Measurements from ENCODE around the gene P2RY12.
"Not testable (repeated sequence)": the region's sequence is repeated elsewhere in the genome, so short reads cannot be mapped to it uniquely, and the experiment has no call there.

The P2RY12 gene

DNA sequence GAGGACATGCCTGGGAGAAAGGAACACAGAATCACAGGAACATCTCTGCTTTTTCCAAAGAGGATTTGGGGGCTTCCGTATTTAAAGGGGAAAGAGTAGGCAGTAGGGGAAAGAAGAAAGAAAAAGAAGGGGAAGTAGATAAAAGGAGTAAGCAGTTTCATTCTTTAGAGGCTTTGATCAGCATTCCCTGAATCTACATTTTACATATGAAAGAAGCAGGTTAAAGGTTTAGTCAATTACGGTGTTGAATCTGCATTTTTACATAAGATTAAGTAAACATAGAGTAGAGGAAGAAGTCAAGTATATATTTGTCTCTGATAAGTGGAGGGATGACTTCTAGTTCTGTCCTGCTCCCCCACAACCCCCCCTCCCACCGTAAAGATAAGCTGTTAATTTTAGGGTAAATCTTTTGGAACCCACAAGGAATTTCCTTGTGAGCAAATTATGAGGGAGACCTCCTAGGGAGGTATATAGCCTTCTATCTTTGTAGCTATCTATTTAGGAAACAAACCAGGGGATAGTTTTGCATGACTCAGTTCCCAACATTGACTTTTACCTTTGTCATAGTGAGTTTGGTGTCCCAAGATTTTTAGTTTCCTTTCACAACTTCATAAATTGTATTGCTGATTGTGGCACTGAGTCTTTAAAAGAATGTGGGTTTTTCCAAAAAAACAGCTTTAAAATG lies 8.7 kb upstream of the P2RY12 start:
- DNase-seq (ENCODE audit: low spot score), result no peak

DNA sequence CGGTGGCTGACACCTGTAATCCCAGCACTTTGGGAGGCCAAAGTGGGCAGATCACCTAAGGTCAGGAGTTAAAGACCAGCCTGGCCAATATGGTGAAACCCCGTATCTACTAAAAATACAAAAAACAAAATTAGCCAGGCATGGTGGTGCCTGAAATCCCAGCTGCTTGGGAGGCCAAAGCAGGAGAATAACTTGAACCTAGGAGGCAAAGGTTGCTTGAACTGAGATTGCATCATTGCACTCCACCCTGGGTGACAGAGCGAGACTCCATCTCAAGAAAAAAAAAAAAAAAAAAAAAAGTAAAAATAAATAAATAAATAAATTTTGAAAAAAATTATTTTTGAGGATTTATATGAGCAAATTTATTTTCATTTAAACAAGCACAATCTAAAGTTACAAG lies 7.6 kb upstream of the P2RY12 start:
- not testable (repeated sequence) for DNase-seq (ENCODE audit: low spot score)

DNA sequence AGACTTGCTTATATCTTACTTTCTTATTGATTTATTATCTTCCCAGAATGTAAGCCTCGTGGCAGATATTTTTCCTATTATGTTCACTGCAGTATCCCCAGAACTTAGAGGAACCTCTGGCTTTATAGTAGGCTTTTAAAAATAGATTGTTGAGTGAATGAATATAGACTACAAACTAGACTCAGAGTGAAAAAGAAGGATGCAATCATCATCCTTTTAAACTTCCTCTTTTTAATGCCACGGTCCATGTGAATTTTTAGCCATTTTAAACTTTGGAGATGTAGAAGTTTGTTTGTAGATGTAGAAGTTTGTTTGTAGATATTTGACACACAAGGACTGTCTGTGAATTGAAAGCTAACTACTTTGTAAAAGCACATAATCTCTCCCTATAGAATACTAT lies 7.2 kb upstream of the P2RY12 start:
- DNase-seq (ENCODE audit: low spot score), result no peak

DNA sequence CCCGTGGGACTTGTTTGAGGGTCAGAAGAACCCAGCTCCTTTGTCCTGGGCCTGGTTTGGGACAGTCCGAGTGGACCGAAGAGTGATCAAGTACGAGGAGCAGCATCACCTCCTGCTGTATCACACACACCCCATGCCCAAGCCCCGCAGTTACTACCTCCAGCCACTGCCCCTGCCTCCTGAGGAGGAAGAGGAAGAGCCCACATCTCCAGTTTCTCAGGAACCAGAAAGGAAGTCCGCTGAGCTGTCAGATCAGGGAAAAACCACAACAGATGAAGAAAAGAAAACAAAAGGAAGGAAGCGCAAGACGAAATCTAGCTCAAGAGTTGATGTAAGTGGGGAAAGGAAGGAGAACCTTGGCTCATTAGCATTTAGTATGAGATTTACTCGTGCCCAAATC lies 3.3 kb upstream of the P2RY12 start:
- DNase-seq (ENCODE audit: low spot score), result no peak

GRCh38 chr3:151387432-151387831 lies 2.9 kb upstream of the P2RY12 start:
- DNase-seq (ENCODE audit: low spot score), result no peak

DNA sequence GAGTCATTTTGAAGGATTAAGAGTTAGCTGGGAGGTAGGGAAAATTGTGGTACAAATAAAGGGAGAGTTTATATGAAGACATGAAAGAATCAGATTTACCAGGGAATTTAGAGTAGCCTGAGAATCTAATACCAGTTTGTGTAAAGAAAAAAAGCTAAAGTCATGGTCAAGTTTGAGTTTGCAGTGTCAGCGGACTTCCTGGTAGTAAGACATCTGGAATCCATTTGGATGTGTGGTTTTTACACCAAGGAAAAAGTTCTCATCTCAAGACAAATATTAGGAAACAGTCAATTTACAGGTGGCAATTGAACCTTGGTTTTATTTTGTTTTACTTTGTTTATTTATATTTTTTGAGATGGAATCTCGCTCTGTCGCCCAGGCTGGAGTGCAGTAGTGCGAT lies 1.5 kb upstream of the P2RY12 start:
- peak; percentile 35 for DNase-seq (ENCODE audit: low spot score)

GRCh38 chr3:151383956-151384355 lies 597 bp downstream of the P2RY12 start:
- DNase-seq (ENCODE audit: low spot score), result no peak

- DNase-seq (ENCODE audit: low spot score), result no peak
Observed at GRCh38 chr3:151383111-151383510, 1.4 kb downstream of the P2RY12 start.

DNA sequence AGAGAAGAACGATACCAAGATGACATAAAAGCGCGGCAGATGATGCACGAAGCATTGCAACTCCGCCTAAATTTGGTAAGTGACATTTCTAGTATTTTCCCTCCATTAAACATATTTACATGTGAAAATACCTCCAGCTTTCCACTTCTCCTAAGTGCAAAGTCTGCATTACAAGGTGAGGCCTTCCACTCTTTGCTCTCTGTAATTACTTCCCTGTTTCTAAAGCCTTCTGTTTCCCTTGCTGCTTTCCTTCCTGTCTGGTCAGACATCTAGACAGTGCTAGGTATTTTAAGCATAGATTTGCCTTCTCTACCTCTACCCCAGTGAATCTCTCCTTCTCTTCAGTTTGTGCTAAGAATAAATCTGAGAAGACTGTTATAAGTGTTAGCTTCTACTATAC lies 1.9 kb downstream of the P2RY12 start:
- DNase-seq (ENCODE audit: low spot score), result no peak

DNA sequence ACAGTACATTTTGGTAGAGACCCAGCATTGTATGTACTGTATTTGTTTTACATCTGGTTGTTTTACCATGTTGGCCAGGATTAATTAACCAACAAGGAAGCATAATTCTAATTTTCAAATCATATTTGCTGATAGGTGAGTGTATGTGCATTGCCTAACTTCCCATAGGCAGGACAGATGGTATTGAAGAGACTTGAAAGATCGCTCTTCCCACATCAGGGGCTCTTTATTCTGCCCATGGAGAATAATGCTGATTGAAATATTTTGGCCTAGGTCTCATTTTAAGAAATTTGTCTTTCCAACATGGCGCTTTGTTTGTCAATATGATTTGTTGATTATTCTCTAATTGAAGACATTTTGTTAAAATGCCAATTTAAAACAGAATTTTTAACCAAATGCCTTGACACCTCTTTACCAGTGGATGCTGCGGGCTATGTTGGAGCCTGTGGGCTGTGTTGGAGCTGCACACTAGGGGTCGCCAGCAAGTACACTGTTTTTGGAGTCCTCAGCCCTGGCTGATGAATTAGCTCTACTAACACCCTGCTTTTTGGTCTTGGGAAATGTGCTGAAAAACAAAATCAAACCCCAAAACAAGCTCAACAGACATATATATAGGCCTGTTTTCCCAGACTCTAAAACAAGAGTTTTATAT lies 5.3 kb downstream of the P2RY12 start:
- no peak for DNase-seq (ENCODE audit: low spot score)

DNA sequence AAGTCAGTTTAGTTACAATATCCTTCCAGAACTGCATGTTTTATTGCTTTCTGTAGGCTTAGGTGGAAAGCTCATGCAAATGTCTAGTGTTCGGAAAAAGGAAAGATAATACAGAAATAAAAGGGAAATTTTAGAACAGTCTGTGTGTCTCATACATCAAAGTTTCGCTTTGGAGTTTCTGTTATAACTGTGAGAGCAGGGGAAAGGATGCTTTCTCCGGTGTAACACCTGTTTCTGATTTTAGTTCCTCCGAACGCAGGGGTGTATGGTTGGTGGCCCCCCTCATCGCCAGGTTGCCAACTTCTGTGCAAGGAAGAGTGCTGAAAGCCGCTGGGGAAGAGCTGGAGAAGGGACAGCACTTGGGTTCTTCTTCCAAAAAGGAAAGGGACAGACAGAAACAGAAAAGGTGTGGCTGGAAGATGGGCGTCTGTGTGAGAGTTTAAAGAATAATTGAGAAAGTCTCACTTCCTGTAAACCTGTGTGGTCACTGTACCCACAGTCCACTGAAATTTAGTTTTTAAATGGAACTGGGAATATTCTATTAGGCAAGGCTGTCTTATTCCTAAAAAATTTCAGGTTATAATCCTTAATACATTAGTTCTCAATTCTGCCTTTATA lies 6.7 kb downstream of the P2RY12 start:
- no peak for DNase-seq (ENCODE audit: low spot score)

- DNase-seq (ENCODE audit: low spot score), result peak; percentile 42
Observed at GRCh38 chr3:151372063-151372820, 12.3 kb downstream of the P2RY12 start.

DNA sequence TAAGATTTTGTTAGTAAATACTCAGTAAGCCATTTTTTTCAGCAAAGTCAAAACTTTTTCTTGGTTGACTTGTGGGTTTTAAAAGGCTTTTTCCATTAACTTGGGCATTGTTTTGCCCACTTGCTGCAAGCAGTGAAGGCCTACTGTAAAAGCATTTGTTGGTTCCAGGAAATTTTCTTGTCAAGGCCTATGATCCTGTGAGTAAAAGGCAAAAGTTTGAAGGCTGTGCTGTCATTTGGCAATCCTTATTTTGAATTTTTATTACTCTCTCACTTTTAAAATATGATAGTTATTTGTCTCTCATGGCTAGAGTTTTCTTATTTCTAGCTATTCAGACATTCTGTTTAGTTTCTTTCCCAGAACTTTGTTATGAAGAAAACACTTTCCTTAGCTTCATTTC lies 13.0 kb downstream of the P2RY12 start:
- peak; percentile 23 for DNase-seq (ENCODE audit: low spot score)

DNA sequence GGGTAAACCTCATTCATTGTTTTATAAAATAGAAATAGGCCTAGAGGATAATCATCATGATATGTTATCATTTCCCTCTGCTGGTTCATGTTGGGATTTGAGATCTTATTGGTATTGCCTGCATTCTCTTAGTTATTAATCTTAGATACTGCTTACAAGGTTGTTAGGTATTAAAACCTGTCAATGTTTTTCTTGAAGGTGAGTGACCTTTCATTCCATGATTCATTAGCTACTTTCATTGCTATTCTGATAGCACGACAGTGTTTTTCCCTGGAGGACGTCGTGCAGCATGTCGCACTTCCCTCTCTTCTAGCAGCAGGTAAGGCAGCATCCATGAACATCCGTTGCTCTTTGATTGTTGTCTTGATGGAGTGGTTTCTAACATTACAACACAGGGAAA lies 17.1 kb downstream of the P2RY12 start:
- DNase-seq (ENCODE audit: low spot score), result no peak

DNA sequence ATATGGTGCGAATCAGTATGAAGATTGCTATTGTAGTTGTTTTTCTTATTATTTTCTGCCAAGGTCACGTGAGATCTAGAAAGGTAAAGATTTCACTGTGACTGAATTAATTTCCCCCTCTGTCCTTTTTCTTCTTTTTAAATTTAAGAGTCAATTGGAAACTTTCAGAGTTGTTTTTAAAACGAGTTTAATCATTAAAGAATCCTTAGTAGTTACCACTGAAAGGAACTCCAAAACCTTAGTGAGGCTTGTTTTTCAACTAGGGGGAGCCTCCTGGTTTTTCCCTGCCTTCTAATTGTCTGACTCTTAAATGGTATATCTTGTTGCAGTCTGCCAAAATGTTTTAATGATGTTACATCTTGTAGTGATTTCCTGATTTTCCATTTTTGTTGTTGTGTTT lies 17.6 kb downstream of the P2RY12 start:
- no peak for DNase-seq (ENCODE audit: low spot score)

DNA sequence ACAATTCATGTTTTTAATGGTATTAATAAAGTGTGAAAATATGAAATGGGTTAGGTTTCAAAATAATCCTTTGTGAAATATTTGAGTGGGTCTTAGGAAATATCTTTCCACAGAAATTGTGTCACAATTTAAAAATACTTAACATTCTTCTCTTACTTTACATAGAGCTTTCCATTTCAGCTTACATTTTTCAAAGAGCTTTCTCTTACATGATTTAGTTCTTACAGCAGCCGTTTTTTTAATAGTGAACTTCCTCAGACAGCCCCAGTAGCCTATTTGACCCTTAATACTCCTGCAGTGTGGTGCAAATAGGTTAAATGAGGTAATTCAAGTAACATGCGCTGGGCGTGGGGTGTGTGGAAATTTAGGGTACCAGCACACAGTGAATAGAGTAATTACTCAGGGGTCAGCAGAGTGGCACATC lies 21.8 kb downstream of the P2RY12 start:
- peak; percentile 19 for DNase-seq (ENCODE audit: low spot score)

- DNase-seq (ENCODE audit: low spot score), result no peak
Observed at GRCh38 chr3:151357463-151357850, 27.1 kb downstream of the P2RY12 start.

- DNase-seq (ENCODE audit: low spot score), result no peak
Observed at GRCh38 chr3:151356794-151357462, 27.6 kb downstream of the P2RY12 start.

GRCh38 chr3:151351648-151352047 lies 32.9 kb downstream of the P2RY12 start:
- no peak for DNase-seq (ENCODE audit: low spot score)

DNA sequence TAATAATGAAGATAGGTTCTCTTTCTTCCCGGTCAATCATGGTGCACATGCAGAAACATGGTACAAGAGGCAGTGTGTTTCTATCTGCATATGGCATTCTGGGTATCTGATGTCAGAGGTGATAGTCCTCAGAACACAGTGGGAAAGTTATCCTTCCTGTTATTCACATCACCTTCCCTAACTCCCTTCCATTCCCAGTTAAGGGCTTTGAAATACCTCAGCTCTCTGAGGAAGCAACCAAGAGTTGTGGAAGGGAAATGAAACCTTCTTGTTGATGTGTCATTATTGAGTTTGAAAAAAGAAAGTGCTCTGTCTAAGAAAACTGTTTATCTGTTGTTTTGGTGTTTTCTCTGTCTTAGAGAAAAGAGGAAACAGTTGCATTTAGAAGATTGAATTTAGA lies 33.3 kb downstream of the P2RY12 start:
- DNase-seq (ENCODE audit: low spot score), result no peak

DNA sequence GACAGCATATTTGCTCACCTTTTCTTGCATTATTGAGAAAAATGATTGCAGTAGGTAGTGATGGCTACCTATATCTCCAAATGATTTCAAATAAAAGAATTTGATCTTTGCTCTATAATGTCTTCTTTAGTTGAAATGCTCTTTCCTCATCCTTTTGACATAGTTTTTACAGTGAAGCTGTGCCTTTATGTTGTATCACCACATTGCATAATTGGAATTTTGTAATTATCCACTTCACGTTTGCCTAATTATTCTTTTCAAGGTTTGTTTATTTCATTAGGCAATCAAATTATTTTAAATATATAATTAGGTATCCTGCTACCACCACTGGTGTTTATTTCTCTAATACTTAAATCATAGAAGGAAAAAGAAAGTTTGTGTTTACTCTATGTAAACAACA lies 33.9 kb downstream of the P2RY12 start:
- no peak for DNase-seq (ENCODE audit: low spot score)

- no peak for DNase-seq (ENCODE audit: low spot score)
Observed at GRCh38 chr3:151347432-151347831, 37.1 kb downstream of the P2RY12 start.

Data from AG20443 (cell line).